Astrocyte of the cerebellum (primary cell): Measurements from ENCODE around the gene TMCC2.

Source experiments
- DNase-seq: peaks from one replicate; pipeline ENCODE4 v3.0.0-alpha.2; 2011; ENCODE audit warnings: low read depth
- H3K4me3 ChIP-seq: 2 replicates; pipeline ENCODE4 v1.5.1; 2011; ENCODE audit warnings: mild to moderate bottlenecking, low read depth, low read length, moderate library complexity
- CTCF ChIP-seq: IDR thresholded peaks from 2 replicates; pipeline ENCODE4 v1.5.1; 2012; ENCODE audit warnings: low read length, low read depth, moderate library complexity, mild to moderate bottlenecking; ENCODE audit errors: missing control alignments
- in situ Hi-C: cut with HindIII; loops from 2 replicates; pipeline ENCODE4 v1.10.0; 2017; ENCODE audit warnings: low sequenced_read_pairs

TMCC2 gene

GRCh38 chr1:205248793-205249601 lies 21.3 kb downstream of the TMCC2 start:
- no peak overlapping the region for H3K4me3 ChIP-seq
- TF ChIP-seq CTCF: no peak
- in situ Hi-C loops: no loop called here
- DNase-seq: no peak

GRCh38 chr1:205249651-205250050 lies 21.9 kb downstream of the TMCC2 start:
- no peak for DNase-seq
- in situ Hi-C loops: no loop called here
- no peak overlapping the region for H3K4me3 ChIP-seq
- no peak for TF ChIP-seq CTCF

- in situ Hi-C loops: no loop called here
Observed at GRCh38 chr1:205250699-205251098, 23.0 kb downstream of the TMCC2 start.

GRCh38 chr1:205251576-205251975 lies 23.8 kb downstream of the TMCC2 start:
- no peak overlapping the region for H3K4me3 ChIP-seq
- no peak for DNase-seq
- in situ Hi-C loops: no loop called here
- no peak for TF ChIP-seq CTCF

More at GRCh38 chr1:205250699-205251098, 23.0 kb downstream of the TMCC2 start:
- no peak overlapping the region for H3K4me3 ChIP-seq
- DNase-seq: no peak
- TF ChIP-seq CTCF: no peak

GRCh38 chr1:205255941-205256780 lies 28.4 kb downstream of the TMCC2 start:
- in situ Hi-C loops: no loop called here
- DNase-seq: peak; percentile 69

More at GRCh38 chr1:205255941-205256780, 28.4 kb downstream of the TMCC2 start:
- TF ChIP-seq CTCF: peak; percentile 98
- no peak overlapping the region for H3K4me3 ChIP-seq
